ENCODE data around the gene UST.

The UST gene

DNA sequence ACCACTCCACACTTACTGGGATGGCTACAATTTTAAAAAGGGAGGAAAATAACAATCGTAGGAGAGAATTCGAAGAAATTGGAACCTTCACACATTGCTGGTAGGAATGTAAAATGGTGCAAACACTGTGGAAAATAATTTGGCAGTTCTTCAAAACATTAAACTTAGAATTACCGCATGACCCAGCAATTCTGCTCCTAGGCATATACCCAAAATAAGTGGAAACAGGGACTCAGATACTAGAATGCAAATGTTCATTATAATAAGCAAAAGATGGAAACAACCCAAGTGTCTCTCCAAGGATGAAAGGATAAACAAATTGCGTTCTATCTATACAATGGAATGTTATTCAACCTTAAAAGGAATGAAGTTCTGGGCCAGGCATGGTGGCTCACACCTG is 325.2 kb downstream of the UST start:
- no peak for DNase-seq

DNA sequence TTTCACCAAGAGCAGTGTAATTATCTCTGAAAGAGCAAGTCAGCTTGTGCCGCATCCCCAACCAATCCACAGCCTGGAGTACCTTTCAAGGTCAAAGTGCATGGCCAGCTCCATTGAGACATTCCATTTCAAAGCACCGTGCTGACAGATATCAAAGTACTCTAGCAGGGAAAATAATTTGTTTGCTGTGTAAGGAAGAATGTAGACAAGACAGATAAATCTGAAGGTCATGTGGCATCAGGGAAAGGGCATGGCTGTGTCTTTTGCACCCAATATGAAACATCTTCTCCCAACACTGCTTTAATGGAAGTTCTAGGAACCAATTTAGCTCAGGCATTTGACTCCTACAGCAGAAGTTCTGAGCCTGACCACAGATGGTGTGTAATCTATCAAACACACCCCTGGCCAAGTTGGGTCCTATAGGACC is 328.0 kb downstream of the UST start:
- no peak for DNase-seq

DNA sequence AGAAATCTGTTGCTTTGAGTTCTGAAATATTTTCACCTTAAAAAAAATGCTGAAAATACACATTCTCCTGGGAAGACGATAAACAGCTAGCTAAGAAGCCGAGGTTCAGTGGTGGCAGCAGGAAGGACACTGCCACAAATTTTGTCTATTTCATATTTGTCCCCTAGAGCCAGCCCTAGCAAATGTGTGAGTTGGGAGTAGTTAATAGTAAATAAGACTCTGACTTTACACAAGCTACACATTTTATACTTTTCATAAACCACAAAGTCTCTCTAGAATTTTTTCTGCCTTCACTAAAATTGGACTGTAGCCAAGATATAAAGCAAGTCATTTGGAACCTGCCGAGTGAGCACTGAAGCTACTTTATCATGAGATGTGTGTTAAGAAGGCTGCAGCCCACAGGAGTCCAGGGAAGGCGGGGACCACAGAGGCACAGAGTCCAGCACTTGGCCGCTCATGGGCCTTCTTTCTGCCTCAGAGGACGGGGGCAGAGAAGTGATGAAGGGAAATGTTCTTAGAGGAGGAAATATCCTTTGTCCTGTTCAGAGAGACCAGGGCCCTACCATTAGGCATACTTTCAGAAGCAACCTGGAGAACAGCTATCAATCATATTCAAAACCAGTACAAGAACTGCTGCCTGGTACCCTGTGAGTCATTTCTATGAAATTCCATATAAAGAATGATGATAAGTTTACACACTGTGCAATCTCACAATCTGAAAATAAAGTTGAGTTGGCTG is 329.0 kb downstream of the UST start:
- DNase-seq: peak; percentile 71

DNA sequence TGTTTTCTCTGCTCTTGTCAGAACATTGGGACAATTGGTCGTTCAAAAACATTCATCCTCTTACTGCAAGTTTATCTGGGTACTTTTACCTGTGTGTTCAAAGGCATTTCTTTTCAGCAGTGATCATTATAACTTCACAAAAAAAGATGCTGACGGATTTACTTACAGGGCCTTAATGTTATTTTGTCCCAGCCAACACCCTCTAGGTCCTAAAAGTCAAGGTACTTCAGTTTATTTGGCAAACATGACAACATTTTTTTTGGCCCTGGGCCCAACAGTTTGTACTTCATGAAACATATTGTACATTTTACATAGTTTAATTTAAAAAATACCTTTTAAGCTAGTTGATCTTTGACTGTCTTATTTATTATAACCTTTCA is 329.5 kb downstream of the UST start:
- DNase-seq: no peak

DNA sequence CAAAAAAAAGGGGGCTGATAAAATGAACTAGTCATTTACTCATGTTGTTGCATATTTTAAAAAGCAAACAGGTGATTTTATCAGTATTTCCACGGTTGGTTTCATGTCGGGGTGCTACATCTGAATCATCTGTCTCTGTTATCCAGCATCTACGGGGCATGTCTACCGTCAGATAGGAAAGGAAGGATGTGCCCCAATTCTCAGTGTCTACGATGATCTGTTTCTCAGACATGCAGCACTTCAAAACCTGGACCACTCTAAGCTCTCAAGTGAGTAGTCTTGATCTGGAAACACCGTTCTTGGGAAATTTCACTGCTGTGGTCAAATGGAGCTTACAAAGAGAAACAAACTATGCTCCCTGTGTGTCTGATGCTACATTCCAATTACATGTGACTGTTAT is 330.4 kb downstream of the UST start:
- no peak for DNase-seq

DNA sequence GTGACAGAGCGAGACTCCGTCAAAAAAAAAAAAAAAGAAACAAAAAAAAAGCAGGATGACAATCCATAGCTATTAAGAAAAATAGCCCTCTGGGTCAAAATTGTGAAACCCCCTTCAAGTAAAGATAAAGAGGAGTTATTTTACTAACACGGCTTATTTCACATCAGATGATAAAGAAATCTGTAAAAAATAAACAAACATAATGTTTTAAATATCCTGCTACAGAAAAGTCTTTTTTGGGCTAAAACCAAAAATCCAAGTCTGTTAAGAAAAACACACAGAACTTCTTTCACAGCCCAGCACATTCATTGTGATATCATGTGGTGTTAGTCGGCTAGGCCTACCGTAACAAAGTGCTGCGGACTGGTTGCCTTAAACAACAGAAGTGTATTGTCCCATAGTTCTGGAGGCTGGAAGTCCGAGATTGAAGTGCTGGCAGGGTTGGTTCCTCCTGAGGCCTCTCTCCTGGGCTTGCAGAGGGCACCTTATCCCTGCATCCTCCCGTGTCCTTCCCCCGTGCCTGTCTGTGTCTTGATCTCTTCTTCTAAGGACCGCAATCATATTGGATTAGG is 331.5 kb downstream of the UST start:
- no peak for DNase-seq

DNA sequence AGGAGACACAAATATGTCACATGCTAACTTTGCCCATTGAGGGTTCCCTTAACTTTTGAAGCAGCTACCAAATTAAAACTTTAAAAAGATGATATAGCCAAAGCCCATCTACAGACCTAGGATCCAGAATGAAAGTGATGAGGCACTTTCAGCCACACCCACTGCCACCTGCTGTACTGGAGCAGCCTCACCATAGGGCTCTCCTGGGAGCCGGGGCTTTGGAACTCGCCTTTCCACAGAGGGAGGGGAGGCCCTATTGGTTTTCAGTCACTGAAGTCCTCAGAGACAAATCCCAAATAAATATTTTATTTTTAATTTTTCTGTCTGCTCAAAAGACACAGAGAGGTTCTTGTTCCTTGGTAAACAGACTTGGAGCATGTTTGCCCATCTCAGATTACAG is 332.6 kb downstream of the UST start:
- no peak for DNase-seq

DNA sequence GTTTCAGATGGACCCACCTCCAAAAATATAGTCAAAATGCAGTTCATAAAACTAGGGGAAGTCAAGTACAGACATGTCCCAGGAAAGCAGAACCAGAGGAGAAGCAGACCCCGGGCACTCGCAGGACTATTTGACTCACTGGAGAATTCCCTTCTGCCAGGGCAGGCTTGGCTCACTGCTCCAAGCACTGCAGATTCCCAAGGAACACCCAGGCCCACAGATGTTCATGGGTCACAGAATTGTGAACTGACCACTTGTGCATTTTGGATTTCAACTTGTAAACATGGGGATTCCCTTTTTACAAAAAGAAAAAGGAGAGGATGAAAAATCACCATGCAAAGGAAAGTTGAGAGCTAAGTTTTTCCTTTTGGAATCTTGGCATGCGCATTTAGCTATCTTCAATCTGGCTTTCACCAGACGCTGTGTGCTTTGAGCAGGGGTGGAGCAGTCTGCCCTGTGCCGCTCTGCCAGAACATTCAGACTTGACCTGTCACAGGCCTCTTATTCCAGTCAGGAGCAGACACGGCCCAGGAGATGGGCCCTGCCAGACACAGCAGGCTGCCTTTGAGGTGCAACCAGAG is 333.2 kb downstream of the UST start:
- DNase-seq: no peak

DNA sequence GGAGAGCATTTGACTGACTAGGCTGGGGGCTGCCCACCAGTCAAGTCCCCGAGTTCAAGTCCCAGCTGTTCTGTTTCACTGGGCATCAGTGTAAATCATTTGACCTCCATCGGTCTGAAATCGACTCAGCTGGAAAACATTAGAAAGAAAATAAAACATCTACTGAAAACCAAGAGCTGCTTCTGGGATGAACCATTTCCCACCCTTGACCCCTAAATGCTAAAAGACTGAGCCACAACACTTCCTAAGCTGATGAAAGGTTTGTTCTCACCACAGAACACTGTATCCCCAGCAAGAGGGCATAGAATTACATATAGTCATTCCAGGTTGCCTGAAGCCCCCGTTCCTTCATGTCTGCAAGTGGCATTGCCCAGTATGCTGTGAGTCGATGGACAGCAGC is 333.7 kb downstream of the UST start:
- no peak for DNase-seq

DNA sequence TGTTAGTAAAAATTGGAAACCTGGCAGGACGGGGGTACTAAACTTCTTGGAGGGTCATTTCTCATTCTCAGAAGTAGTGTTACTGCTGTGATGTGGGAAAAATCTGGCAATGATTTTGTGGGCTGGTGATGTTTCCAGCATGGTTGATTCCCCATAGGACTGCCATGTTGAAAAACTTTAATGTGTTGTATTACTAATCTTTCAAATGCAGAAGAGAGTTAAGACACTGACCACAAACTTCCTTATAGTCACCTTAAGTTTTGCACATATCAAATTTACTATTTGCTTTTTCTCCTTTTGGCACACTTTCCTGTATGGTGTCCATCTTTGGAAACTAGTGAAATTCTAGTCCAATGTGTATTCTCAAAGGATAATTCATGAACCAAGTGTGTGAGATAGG is 334.5 kb downstream of the UST start:
- no peak for DNase-seq

DNA sequence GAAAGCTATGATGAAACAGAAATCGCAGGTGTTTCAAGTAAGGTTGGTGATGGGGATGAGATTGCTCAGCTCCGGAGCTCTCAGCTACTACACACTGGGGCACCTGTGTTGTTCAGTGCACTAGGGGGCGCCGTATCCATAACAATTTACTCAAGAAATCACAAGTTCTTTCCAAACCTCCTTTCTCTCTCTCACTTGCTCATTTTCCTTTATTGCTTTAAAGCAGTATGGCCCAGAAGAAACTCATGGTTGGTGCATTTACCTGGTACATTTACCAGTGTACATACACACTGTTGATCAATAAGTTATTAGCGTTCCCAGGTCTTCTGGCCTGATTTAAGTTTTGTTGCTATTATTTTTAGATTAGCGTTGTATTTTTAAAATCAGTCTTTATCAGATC is 335.5 kb downstream of the UST start:
- DNase-seq: peak; percentile 30

DNA sequence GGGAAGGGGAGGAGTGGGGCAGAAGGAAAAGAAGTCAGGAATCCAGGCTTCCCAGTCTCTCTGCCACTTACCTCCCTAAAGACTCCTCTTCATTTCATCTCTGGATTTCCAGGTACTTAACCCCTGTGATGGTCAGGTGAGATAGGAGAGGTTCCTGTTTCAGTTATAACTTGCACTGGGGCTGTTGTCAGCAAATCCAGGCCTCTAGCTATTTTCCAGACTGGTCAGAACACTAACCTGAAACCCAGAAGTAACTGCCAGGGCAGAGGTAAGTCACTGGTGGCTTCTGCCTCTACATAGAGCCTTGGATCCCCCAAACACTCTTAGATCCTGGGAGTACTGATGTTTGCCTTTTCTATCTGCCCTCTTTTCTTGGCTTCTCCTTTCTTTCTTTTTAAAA is 337.2 kb downstream of the UST start:
- no peak for DNase-seq

DNA sequence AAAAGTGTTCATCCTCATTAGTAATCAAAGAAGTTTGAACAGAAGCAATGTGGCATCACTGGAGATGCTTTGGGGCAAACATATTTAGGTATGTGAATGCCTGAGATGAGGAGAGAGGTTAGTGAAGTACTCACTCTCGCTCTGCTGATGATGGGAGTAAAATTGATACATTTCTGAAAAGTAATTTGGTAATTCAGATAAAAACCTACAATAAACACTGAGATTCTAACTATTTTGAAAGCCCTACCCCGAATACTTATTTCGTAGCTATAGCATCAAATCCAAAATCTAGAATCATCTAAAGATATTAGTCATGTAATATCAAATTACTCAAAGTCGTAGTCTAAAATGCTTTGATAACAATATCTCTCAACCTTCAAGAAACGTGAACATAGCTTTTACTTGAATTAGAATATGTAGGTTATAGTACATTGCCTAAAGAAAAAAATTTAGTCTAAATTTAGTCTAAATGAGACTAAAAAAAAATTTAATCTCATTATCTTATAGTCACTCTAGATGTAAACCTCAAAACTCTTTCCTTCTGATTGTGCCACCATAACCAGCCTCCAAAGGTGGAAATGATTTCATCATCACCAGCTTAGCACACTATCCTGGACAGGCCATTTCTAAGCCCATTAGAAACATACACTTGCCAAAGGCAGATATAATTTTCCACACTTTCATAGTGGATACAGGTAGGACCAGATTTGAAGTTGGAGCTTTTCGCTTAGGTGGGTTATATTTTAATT is 338.2 kb downstream of the UST start:
- no peak for DNase-seq

DNA sequence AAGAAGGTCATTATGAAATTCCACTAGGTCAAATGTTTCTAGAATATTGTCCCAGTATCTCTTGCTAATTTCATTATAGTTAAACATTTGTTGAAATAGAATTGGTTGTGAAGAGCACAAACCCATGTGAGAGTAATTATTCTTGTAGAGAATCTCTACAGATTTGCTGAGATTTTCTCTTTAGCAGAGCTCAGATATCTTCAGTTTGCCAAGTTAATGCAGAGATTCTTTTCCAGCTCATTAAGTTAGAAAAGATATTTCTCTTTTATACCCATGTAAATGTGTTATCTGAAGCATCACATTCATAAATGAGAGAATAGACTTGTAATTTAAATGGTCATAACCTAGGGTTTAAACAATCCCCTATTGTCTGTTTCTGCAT is 338.7 kb downstream of the UST start:
- DNase-seq: no peak

DNA sequence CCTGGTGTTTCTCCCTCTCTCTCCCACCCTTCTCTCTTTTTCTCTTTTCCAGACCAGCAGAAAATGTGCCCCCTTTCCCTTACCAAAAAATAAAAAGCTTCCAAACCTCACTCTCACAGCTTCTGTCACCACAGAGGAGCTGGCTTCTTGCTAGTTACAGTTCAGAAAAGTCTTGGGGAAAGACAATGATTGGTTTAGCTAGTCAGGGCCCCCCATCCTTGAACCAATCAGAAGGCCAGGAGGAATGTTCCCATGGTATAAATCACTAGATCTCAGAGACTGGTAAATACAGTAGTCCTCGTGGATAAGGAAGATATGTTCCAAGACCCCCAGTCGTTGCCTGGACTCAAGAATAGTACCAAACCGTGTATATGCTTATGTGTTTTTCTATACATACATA is 339.5 kb downstream of the UST start:
- no peak for DNase-seq

DNA sequence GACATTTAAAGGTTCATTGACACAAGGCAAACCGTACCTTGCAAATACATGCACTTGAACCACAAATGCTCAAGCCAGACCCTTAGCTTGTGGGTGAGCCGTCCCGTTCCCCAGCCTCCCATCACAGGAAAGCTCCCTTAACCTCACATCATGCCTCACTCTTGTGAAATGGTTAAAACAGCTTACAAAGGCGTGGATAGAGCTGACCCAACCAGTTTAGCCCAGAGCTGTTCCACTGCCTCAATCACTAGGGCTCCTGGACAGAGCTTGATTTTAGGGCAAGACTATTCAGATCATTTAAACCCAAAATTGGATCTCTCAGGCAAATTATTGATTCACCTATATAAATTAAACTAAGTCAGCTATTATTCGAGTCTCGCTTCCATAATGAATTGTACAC is 341.1 kb downstream of the UST start:
- DNase-seq: no peak

DNA sequence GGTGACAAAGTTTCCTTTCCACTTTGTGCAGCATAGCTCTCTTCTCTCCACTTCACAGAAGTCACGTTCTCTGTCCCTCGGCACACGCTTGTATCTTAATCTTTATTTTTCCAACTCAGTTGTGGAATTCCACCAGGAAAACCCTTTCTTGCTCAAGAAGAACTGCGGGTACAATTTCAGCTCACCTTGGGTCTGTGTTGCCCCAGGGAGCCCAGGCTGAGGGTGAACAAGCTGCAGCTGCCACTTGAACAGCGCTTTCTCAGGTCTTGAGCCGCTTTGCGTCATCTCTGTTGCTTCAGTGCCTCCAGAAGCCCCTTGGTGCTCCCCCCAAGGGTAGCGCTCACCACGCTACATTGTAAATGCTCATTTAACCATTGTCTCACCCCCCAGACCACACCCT is 341.5 kb downstream of the UST start:
- DNase-seq: no peak

DNA sequence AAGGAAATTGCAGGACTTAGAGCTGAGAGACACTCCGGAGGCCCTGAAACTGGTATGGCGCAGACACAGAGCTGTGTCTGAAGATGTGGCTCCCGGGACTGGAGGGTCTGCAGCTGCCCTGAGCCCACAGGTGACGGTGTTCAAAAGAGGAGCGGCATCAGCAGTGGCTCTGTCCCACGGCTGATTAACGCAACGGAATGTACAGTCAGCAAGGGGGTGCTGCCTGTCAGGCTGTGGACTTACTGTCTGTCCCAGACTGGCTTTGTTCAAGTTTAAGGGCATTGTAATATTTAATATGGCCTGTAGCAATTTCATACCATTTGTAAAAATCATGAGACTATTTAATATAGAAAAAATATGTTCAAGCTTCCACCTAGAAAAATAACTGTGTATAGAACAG is 342.7 kb downstream of the UST start:
- no peak for DNase-seq

DNA sequence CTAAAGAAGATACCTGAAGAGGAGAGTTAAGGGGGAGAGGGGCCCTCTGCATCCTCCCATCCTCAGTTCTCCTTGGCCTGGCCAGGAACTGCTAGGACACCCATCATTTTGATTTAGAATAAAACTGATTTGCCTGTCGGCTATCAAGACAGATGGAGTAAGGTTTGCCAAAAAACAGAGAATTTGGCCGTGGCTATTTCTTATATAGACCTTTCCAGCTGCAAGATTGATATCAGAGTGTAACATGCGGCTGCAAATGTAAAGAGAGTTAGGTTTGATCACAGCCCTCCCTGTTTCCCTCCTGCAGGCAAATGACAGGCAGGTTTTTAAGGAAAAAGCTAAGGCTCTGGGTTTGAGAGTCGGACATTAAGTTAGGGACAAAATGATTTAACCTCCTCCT is 344.1 kb downstream of the UST start:
- DNase-seq: no peak

DNA sequence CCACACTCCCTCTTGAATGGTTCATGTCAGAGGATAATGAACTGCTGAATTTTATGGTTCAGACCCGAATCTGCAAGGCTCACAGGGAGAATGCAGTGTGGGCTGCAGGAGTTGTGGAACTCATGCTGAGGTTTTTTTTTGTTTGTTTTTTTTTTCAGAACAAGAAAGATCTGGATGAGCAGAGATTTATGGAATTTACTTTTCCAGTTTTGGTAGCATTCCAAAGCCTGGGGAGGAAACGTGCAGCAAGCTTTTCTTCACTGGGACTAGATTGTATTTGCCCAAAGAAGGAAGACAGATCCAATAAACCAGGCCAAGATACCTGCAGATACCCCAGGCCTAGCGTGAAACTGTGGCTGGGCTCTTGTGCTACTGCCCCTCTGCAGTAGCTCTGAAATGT is 346.8 kb downstream of the UST start:
- DNase-seq: peak; percentile 66

DNA sequence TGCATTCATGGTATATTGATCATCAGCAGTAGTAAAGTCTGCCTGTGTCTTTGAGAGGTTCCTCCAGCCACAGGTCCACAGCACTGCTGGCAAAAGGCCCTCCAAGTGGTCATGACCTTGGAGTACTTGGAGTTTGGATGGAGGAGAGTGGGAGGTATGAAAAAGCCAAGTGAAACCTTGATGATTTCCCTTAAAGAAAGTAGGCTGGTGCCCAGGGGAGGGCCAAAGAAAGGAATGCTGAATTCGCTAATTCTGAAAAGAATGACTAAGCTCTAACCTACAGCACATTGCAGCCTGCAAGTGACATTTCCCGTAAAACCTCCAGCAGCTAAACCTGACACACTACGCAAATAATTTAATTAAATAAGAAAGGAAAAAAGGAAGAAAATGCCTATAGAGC is 347.3 kb downstream of the UST start:
- DNase-seq: peak; percentile 40

DNA sequence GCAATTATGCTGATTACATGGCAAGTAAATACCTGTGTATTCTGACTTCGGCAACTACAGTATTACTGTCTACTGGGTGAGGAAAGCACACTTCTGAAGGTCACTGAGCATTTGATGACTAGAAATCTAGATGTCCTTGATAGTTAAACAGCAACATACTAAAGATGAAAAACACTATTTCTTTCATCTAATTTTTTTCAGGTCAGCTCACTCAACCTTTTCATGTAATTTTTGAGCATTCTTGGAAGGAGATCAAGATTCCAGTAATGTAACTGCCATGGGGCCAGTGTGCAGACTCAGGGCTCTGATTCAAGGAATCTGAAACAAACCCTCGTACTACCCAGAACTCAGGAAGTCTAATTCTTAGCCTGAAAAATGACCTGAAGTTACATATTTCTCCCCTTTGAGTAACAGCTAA is 348.1 kb downstream of the UST start:
- DNase-seq: peak; percentile 45

DNA sequence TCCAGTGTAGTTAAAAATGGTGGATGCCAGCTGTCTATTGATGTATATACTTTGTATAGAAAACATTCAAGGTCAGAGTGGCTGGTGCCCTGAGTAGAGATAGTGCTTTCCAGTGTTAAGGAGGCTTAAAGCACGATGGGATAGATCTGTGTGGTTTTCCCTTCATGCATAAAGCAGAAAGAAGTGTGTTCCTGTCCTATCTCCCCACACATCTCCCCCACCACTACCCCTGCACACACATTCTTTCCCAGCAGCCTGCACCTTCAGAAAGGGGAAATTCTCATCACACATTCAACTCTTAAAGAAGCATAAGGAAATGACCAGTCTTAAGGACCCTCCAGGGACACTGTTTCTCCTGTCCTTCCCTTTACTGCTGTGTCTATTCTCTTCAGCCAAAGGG is 349.0 kb downstream of the UST start:
- DNase-seq: no peak

DNA sequence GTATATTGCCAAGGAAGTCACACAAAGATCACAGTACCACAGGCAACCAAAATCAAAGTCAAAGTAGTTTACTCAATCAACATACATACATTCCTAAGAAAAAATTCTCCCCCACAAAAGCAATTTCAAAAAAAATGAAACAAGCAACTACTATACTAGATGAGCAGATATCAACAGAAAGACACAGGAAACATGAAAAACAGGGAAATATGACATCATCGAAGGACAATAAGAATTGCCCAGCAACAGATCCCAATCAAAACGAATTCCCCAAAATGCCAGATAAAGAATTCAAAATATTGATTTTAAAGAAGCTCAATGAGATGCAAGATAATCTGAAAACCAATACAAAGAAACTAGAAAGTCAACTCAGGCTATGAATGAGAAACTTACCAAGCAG is 351.0 kb downstream of the UST start:
- DNase-seq: no peak
